ENCODE results near the gene INPP4B.

The INPP4B gene

GRCh38 chr4:142554412-142554811 lies 291.7 kb downstream of the INPP4B start:
- H3K9me3 Mint-ChIP-seq: no peaks in the 10 kb centered on the region
- peaks cover 88% of the 10 kb centered on the region for H3K4me1 Mint-ChIP-seq (ENCODE audit: low read depth)
- H3K36me3 Mint-ChIP-seq (ENCODE audit: low read depth): peaks cover 2% of the 10 kb centered on the region
- H3K4me3 Mint-ChIP-seq: no peak overlapping the region
- H3K27me3 Mint-ChIP-seq: no peaks in the 10 kb centered on the region
- H3K27ac Mint-ChIP-seq: peak overlapping the region; percentile 12
- DNase-seq: no peak

- no peaks in the 10 kb centered on the region for H3K27me3 Mint-ChIP-seq
- no peak for DNase-seq
- peaks cover 7% of the 10 kb centered on the region for H3K36me3 Mint-ChIP-seq (ENCODE audit: low read depth)
- H3K27ac Mint-ChIP-seq: peak overlapping the region; percentile 81
- no peak overlapping the region for H3K4me3 Mint-ChIP-seq
- peaks cover 2% of the 10 kb centered on the region for H3K9me3 Mint-ChIP-seq
- H3K4me1 Mint-ChIP-seq (ENCODE audit: low read depth): peaks cover 81% of the 10 kb centered on the region
Observed at GRCh38 chr4:142551517-142552305, 294.4 kb downstream of the INPP4B start.

- Mint-ChIP-seq H3K36me3 (ENCODE audit: low read depth) (peaks cover 7% of the 10 kb centered on the region), H3K9me3 (peaks cover 4% of the 10 kb centered on the region), H3K27ac (peak overlapping the region; percentile 81), H3K27me3 (no peaks in the 10 kb centered on the region), H3K4me3 (no peak overlapping the region), H3K4me1 (ENCODE audit: low read depth) (peaks cover 73% of the 10 kb centered on the region)
- DNase-seq: no peak
Observed at GRCh38 chr4:142550965-142551364, 295.1 kb downstream of the INPP4B start.

GRCh38 chr4:142549726-142550463 lies 296.2 kb downstream of the INPP4B start:
- DNase-seq: no peak
- Mint-ChIP-seq H3K4me3 (no peak overlapping the region), H3K4me1 (ENCODE audit: low read depth) (peaks cover 65% of the 10 kb centered on the region), H3K27me3 (no peaks in the 10 kb centered on the region), H3K27ac (peak overlapping the region; percentile 81), H3K9me3 (peaks cover 4% of the 10 kb centered on the region), H3K36me3 (ENCODE audit: low read depth) (peaks cover 7% of the 10 kb centered on the region)

GRCh38 chr4:142549248-142549647 lies 296.9 kb downstream of the INPP4B start:
- peaks cover 5% of the 10 kb centered on the region for H3K36me3 Mint-ChIP-seq (ENCODE audit: low read depth)
- no peak overlapping the region for H3K4me3 Mint-ChIP-seq
- H3K9me3 Mint-ChIP-seq: peaks cover 4% of the 10 kb centered on the region
- no peak for DNase-seq
- H3K27ac Mint-ChIP-seq: peak overlapping the region; percentile 81
- H3K4me1 Mint-ChIP-seq (ENCODE audit: low read depth): peaks cover 60% of the 10 kb centered on the region
- no peaks in the 10 kb centered on the region for H3K27me3 Mint-ChIP-seq

- peaks cover 58% of the 10 kb centered on the region for H3K4me1 Mint-ChIP-seq (ENCODE audit: low read depth)
- peaks cover 4% of the 10 kb centered on the region for H3K9me3 Mint-ChIP-seq
- no peaks in the 10 kb centered on the region for H3K27me3 Mint-ChIP-seq
- H3K27ac Mint-ChIP-seq: no peak overlapping the region
- no peak for DNase-seq
- no peak overlapping the region for H3K4me3 Mint-ChIP-seq
- peaks cover 5% of the 10 kb centered on the region for H3K36me3 Mint-ChIP-seq (ENCODE audit: low read depth)
Observed at GRCh38 chr4:142548491-142548890, 297.6 kb downstream of the INPP4B start.

- no peak for DNase-seq
- H3K27ac Mint-ChIP-seq: no peak overlapping the region
- H3K36me3 Mint-ChIP-seq (ENCODE audit: low read depth): peaks cover 5% of the 10 kb centered on the region
- no peak overlapping the region for H3K4me3 Mint-ChIP-seq
- peaks cover 4% of the 10 kb centered on the region for H3K9me3 Mint-ChIP-seq
- H3K27me3 Mint-ChIP-seq: no peaks in the 10 kb centered on the region
- peaks cover 53% of the 10 kb centered on the region for H3K4me1 Mint-ChIP-seq (ENCODE audit: low read depth)
Observed at GRCh38 chr4:142547974-142548373, 298.1 kb downstream of the INPP4B start.

GRCh38 chr4:142544594-142544993 lies 301.5 kb downstream of the INPP4B start:
- H3K27me3 Mint-ChIP-seq: no peaks in the 10 kb centered on the region
- H3K4me3 Mint-ChIP-seq: no peak overlapping the region

GRCh38 chr4:142544039-142544438 lies 302.1 kb downstream of the INPP4B start:
- Mint-ChIP-seq H3K4me1 (ENCODE audit: low read depth) (peaks cover 30% of the 10 kb centered on the region), H3K4me3 (no peak overlapping the region), H3K9me3 (peaks cover 3% of the 10 kb centered on the region), H3K27me3 (no peaks in the 10 kb centered on the region), H3K27ac (no peak overlapping the region), H3K36me3 (ENCODE audit: low read depth) (peaks cover 3% of the 10 kb centered on the region)
- DNase-seq: no peak

More at GRCh38 chr4:142544594-142544993, 301.5 kb downstream of the INPP4B start:
- H3K27ac Mint-ChIP-seq: no peak overlapping the region
- peaks cover 5% of the 10 kb centered on the region for H3K36me3 Mint-ChIP-seq (ENCODE audit: low read depth)
- peaks cover 4% of the 10 kb centered on the region for H3K9me3 Mint-ChIP-seq
- H3K4me1 Mint-ChIP-seq (ENCODE audit: low read depth): peaks cover 36% of the 10 kb centered on the region
- DNase-seq: no peak

GRCh38 chr4:142540483-142540804 lies 305.7 kb downstream of the INPP4B start:
- Mint-ChIP-seq H3K9me3 (no peaks in the 10 kb centered on the region), H3K27ac (no peak overlapping the region), H3K27me3 (no peaks in the 10 kb centered on the region), H3K4me1 (ENCODE audit: low read depth) (peaks cover 25% of the 10 kb centered on the region), H3K4me3 (no peak overlapping the region), H3K36me3 (ENCODE audit: low read depth) (no peaks in the 10 kb centered on the region)
- no peak for DNase-seq

GRCh38 chr4:142539796-142540482 lies 306.2 kb downstream of the INPP4B start:
- H3K9me3 Mint-ChIP-seq: no peaks in the 10 kb centered on the region
- no peak overlapping the region for H3K27ac Mint-ChIP-seq
- H3K4me1 Mint-ChIP-seq (ENCODE audit: low read depth): peaks cover 30% of the 10 kb centered on the region
- no peak overlapping the region for H3K4me3 Mint-ChIP-seq
- H3K36me3 Mint-ChIP-seq (ENCODE audit: low read depth): no peaks in the 10 kb centered on the region
- DNase-seq: no peak
- no peaks in the 10 kb centered on the region for H3K27me3 Mint-ChIP-seq

GRCh38 chr4:142535009-142535408 lies 311.1 kb downstream of the INPP4B start:
- peaks cover 23% of the 10 kb centered on the region for H3K4me1 Mint-ChIP-seq (ENCODE audit: low read depth)
- no peak overlapping the region for H3K4me3 Mint-ChIP-seq
- H3K27ac Mint-ChIP-seq: no peak overlapping the region
- H3K9me3 Mint-ChIP-seq: peaks cover 2% of the 10 kb centered on the region
- no peaks in the 10 kb centered on the region for H3K27me3 Mint-ChIP-seq
- no peaks in the 10 kb centered on the region for H3K36me3 Mint-ChIP-seq (ENCODE audit: low read depth)
- DNase-seq: no peak

GRCh38 chr4:142532054-142532453 lies 314.0 kb downstream of the INPP4B start:
- peaks cover 21% of the 10 kb centered on the region for H3K4me1 Mint-ChIP-seq (ENCODE audit: low read depth)
- no peaks in the 10 kb centered on the region for H3K36me3 Mint-ChIP-seq (ENCODE audit: low read depth)

GRCh38 chr4:142530728-142531127 lies 315.4 kb downstream of the INPP4B start:
- no peaks in the 10 kb centered on the region for H3K36me3 Mint-ChIP-seq (ENCODE audit: low read depth)
- no peaks in the 10 kb centered on the region for H3K27me3 Mint-ChIP-seq
- peaks cover 2% of the 10 kb centered on the region for H3K9me3 Mint-ChIP-seq
- DNase-seq: no peak
- H3K4me1 Mint-ChIP-seq (ENCODE audit: low read depth): peaks cover 19% of the 10 kb centered on the region
- H3K4me3 Mint-ChIP-seq: no peak overlapping the region
- H3K27ac Mint-ChIP-seq: no peak overlapping the region

More at GRCh38 chr4:142532054-142532453, 314.0 kb downstream of the INPP4B start:
- Mint-ChIP-seq H3K4me3 (no peak overlapping the region), H3K27me3 (no peaks in the 10 kb centered on the region), H3K27ac (no peak overlapping the region), H3K9me3 (peaks cover 2% of the 10 kb centered on the region)
- no peak for DNase-seq

- no peaks in the 10 kb centered on the region for H3K27me3 Mint-ChIP-seq
- no peaks in the 10 kb centered on the region for H3K36me3 Mint-ChIP-seq (ENCODE audit: low read depth)
- peaks cover 9% of the 10 kb centered on the region for H3K4me1 Mint-ChIP-seq (ENCODE audit: low read depth)
- no peak for DNase-seq
- no peak overlapping the region for H3K4me3 Mint-ChIP-seq
- no peak overlapping the region for H3K27ac Mint-ChIP-seq
- H3K9me3 Mint-ChIP-seq: no peaks in the 10 kb centered on the region
Observed at GRCh38 chr4:142528433-142528832, 317.7 kb downstream of the INPP4B start.

Measured in activated T-cell treated with anti-CD3 and anti-CD28 coated beads, Interleukin-2, amount 50 U/mL, for 24 hours (primary cell).